Measurements from ENCODE around the gene CCL1. TPM values are rescaled to one million over a fixed set of nuclear protein-coding genes. Genes with fewer than 3 reads are reported as not detected.

The CCL1 gene
- total RNA-seq, 1 donor from 2014 or later, result not detected

GRCh38 chr17:34364751-34365150 is 1.7 kb upstream of the CCL1 start:
- Mint-ChIP-seq H3K4me1 (ENCODE audit: low read depth, unreplicated experiment) (peaks cover 10% of the 10 kb centered on the region), H3K36me3 (ENCODE audit: unreplicated experiment) (no peaks in the 10 kb centered on the region), H3K4me3 (ENCODE audit: unreplicated experiment) (no peak overlapping the region), H3K9me3 (ENCODE audit: unreplicated experiment) (peaks cover 4% of the 10 kb centered on the region), H3K27me3 (ENCODE audit: unreplicated experiment) (peaks cover 3% of the 10 kb centered on the region), H3K27ac (ENCODE audit: unreplicated experiment) (no peak overlapping the region)
- no peak for DNase-seq
- TF ChIP-seq CTCF (IDR thresholded peaks at IDR 0.05; ENCODE audit: partially characterized antibody, unreplicated experiment), result no peak

GRCh38 chr17:34361478-34362061 is 1.5 kb downstream of the CCL1 start:
- Mint-ChIP-seq H3K4me3 (ENCODE audit: unreplicated experiment) (no peak overlapping the region), H3K27me3 (ENCODE audit: unreplicated experiment) (peaks cover 5% of the 10 kb centered on the region), H3K4me1 (ENCODE audit: low read depth, unreplicated experiment) (peaks cover 10% of the 10 kb centered on the region), H3K36me3 (ENCODE audit: unreplicated experiment) (no peaks in the 10 kb centered on the region), H3K9me3 (ENCODE audit: unreplicated experiment) (peaks cover 4% of the 10 kb centered on the region), H3K27ac (ENCODE audit: unreplicated experiment) (peak overlapping the region; percentile 15)
- DNase-seq, result peak; percentile 91
- TF ChIP-seq CTCF (IDR thresholded peaks at IDR 0.05; ENCODE audit: partially characterized antibody, unreplicated experiment), result peak; percentile 86

GRCh38 chr17:34360601-34361270 is 2.3 kb downstream of the CCL1 start:
- Mint-ChIP-seq H3K4me3 (ENCODE audit: unreplicated experiment) (no peak overlapping the region), H3K9me3 (ENCODE audit: unreplicated experiment) (peaks cover 4% of the 10 kb centered on the region), H3K4me1 (ENCODE audit: low read depth, unreplicated experiment) (peaks cover 10% of the 10 kb centered on the region), H3K27ac (ENCODE audit: unreplicated experiment) (no peak overlapping the region), H3K27me3 (ENCODE audit: unreplicated experiment) (peaks cover 7% of the 10 kb centered on the region), H3K36me3 (ENCODE audit: unreplicated experiment) (no peaks in the 10 kb centered on the region)
- no peak for DNase-seq
- no peak for TF ChIP-seq CTCF (IDR thresholded peaks at IDR 0.05; ENCODE audit: partially characterized antibody, unreplicated experiment)

- H3K4me3 Mint-ChIP-seq (ENCODE audit: unreplicated experiment), result no peak overlapping the region
- no peak for TF ChIP-seq CTCF (IDR thresholded peaks at IDR 0.05; ENCODE audit: partially characterized antibody, unreplicated experiment)
- H3K4me1 Mint-ChIP-seq (ENCODE audit: low read depth, unreplicated experiment), result peaks cover 10% of the 10 kb centered on the region
- H3K36me3 Mint-ChIP-seq (ENCODE audit: unreplicated experiment), result peaks cover 4% of the 10 kb centered on the region
- peaks cover 8% of the 10 kb centered on the region for H3K9me3 Mint-ChIP-seq (ENCODE audit: unreplicated experiment)
- H3K27ac Mint-ChIP-seq (ENCODE audit: unreplicated experiment), result no peak overlapping the region
- DNase-seq, result no peak
- H3K27me3 Mint-ChIP-seq (ENCODE audit: unreplicated experiment), result peaks cover 7% of the 10 kb centered on the region
Measured at GRCh38 chr17:34358631-34359030, 4.4 kb downstream of the CCL1 start.

- no peak for DNase-seq
- H3K27me3 Mint-ChIP-seq (ENCODE audit: unreplicated experiment), result peaks cover 9% of the 10 kb centered on the region
Measured at GRCh38 chr17:34357398-34357797, 5.6 kb downstream of the CCL1 start.

More at GRCh38 chr17:34357398-34357797, 5.6 kb downstream of the CCL1 start:
- Mint-ChIP-seq H3K27ac (ENCODE audit: unreplicated experiment) (no peak overlapping the region), H3K36me3 (ENCODE audit: unreplicated experiment) (peaks cover 7% of the 10 kb centered on the region), H3K9me3 (ENCODE audit: unreplicated experiment) (peaks cover 7% of the 10 kb centered on the region), H3K4me3 (ENCODE audit: unreplicated experiment) (no peak overlapping the region), H3K4me1 (ENCODE audit: low read depth, unreplicated experiment) (peaks cover 9% of the 10 kb centered on the region)
- no peak for TF ChIP-seq CTCF (IDR thresholded peaks at IDR 0.05; ENCODE audit: partially characterized antibody, unreplicated experiment)

Measured in glutamatergic neuron (in vitro differentiated cells).